HG02678 (cell line): Measurements from ENCODE around the gene ADD3.

ENCODE experiments used
- ATAC-seq: cut with Tn5 transposase; IDR thresholded peaks from one replicate; pipeline ENCODE4 v1.9.1; 2021; ENCODE audit warnings: mild to moderate bottlenecking, moderate library complexity; ENCODE audit not compliant: unreplicated experiment

Gene ADD3

GRCh38 chr10:110007701-110008517 is at the start of gene ADD3:
TSS of gene ADD3 (plus strand) at chr10:110007984. CDS start at chr10:110100654, 92,670 bp downstream.
- ATAC-seq: peak; percentile 64

GRCh38 chr10:109958059-109958458 is 49.7 kb upstream of the ADD3 start:
- ATAC-seq: no peak

GRCh38 chr10:109959259-109960145 is 48.3 kb upstream of the ADD3 start:
- no peak for ATAC-seq

DNA sequence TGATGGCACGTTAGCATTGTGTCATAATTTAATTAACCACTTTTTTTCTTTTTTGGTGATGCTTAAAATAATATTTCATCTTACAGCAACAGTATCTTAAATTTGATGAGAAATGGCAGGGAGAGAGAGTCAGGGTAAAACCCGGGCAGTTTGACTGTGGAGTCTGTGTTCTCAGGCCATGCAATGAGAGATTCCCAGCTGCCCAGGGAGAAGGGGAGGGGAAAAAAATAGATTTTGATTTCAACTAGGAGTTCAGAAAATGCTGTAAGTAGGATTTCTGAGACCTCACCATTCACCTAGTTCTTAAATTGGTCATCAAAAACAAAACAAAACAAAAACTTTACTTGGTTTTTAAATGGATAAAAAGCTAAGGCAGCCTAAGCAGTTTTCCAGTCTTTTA is 47.1 kb upstream of the ADD3 start:
- no peak for ATAC-seq

DNA sequence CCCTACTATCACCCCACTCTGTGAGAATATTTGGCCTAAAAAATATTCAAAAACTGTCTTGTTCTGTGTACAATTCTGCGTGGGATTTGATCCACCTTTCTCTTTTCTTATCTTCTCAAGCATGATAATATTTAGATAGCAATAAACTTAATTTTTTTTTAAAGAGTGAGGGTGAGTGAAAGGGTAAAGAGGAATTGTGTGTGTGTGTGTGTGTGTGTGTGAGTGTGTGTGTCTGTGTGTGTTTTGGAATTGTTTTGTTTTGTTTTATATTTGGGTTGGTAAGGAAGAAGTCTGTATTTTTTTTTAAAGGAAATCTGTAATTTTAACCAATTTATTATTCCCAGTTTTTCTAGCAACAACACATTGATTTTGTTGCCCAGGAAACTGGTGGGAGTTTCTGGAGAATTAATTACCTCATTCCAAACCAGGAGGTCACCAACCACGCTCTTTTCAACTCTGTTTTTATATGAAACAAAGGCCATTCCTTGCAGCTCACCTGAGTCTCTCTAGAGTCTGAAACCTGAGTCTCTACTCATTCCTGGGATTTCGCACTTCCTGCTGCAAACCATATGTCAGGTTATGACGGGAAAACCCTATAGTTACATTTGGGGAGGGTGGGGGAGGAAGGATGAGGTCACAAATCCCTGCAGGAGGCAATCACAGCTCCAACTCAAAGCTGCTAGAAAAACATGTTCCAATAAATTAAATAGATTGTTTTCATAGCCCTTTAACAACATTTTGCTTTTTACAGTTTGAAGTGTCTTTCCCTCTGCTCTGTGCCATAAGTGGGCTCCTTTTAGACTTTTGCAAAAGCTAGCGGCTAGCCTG is 46.4 kb upstream of the ADD3 start:
- ATAC-seq: no peak

DNA sequence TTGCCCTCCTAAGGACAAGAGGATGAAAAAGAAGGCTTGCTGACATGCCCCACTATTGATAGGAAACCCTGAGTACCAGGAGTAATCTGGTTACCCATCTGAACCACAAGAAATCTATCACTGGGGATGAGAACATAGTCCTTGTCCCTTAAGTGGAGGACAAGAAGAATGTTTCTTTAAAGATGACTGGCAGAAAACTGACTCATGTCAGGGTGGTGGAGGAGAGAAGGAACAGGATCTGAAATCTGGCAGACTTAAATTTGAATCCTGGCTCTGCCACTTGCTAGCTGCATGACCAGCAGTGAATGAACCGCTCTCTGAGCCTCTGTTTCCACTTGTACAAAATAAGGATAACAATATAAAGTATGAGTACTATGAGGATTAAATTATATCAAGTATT is 45.5 kb upstream of the ADD3 start:
- ATAC-seq: no peak

GRCh38 chr10:109963439-109963838 is 44.3 kb upstream of the ADD3 start:
- ATAC-seq: no peak

GRCh38 chr10:109964318-109964717 is 43.5 kb upstream of the ADD3 start:
- no peak for ATAC-seq

- no peak for ATAC-seq
Measured at GRCh38 chr10:109966961-109967738, 40.6 kb upstream of the ADD3 start.

- no peak for ATAC-seq
Measured at GRCh38 chr10:109967739-109968088, 40.1 kb upstream of the ADD3 start.

GRCh38 chr10:109968953-109969759 is 38.6 kb upstream of the ADD3 start:
- no peak for ATAC-seq

DNA sequence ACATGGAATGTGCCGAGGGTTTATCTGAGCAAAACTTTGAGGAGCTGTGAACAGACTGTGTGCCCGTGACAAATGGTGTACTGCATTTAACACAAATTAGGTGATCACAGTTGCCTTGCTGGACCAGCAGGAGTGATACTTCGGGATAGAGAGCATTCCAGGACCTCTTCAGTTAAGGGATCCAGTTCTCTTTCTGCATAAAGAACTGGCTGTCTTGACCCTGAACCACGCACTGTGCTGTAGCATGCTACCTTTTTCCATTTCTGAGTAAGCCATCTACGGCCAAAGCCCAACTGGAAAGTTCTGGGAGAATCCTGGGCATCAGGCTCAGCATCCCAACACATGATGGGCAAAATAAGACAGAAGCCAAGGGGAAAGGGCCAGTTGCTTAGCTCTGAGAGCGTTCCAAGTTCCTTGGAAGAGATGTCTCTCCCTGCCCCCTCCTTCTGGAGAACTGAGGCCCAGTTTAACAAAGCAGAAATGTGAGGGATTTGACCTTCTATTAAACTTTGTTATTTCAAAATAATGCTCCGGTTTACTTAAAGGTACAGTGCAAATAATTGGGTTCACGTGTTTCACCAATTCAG is 37.9 kb upstream of the ADD3 start:
- no peak for ATAC-seq

- ATAC-seq: no peak
Measured at GRCh38 chr10:109971634-109972033, 36.1 kb upstream of the ADD3 start.

DNA sequence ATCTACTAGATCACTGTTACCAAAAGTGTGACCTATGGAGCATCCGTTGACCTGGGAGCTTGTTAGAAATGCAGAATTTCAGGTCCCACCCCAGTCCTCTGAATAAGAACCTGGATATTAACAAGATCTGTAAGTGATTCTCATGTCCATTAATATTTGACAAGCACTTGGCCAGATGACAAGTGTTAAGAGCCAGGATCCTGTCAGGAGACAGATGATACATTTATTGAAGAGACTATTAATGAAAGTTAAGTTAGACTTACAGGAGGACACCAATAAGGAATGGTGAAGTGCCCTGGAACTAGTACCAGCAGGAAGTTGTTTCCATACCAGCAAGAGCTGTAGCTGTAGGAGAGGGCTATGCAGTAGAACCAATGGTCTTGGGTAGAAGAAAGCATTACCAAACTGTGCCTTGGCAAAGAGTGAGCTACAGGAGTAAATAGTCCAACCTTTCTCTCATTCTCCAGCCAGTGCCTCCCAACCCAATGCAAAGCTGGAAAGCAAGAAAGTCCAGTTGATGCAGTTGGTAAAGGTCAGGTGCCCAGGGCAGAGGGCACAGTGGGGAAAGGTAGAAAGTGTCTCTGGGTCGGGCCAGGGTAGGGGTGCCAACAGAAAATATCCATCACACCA is 35.3 kb upstream of the ADD3 start:
- ATAC-seq: no peak

GRCh38 chr10:109973326-109973829 is 34.4 kb upstream of the ADD3 start:
- no peak for ATAC-seq

DNA sequence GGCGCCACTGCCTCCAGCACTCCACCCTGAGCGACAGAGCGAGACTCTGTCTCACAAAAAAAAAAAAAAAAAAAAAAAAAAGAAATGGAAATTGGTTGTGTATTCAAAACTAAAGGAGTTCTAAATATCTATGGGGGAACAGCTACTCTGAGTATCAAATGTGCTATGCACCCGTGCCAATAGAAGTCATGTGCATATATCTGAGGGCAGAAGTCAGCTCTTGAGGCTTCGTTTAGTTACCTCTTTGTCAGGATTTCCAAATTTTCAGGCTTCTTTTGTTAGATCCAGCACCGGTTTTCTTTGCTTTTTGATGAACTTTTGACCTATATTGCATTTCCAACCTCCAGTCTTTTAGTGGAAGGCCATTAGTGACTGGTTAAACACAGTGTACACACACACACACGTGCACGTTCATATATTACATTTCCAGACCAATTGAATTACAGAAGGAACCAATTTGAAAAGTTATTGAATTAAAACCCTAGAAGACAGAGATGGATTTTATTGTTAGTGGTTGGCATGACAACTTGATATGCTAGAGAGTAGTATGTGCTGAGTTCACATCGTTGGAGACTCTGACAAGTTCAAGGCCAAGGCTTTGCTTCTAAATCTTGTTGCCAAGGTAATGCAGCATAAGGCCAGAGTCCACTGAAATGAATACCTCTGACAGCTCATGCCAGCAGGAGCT is 33.1 kb upstream of the ADD3 start:
- no peak for ATAC-seq

- ATAC-seq: no peak
Measured at GRCh38 chr10:109975244-109976190, 32.3 kb upstream of the ADD3 start.
